Measurements from ENCODE around the gene CCDC27.

DNA sequence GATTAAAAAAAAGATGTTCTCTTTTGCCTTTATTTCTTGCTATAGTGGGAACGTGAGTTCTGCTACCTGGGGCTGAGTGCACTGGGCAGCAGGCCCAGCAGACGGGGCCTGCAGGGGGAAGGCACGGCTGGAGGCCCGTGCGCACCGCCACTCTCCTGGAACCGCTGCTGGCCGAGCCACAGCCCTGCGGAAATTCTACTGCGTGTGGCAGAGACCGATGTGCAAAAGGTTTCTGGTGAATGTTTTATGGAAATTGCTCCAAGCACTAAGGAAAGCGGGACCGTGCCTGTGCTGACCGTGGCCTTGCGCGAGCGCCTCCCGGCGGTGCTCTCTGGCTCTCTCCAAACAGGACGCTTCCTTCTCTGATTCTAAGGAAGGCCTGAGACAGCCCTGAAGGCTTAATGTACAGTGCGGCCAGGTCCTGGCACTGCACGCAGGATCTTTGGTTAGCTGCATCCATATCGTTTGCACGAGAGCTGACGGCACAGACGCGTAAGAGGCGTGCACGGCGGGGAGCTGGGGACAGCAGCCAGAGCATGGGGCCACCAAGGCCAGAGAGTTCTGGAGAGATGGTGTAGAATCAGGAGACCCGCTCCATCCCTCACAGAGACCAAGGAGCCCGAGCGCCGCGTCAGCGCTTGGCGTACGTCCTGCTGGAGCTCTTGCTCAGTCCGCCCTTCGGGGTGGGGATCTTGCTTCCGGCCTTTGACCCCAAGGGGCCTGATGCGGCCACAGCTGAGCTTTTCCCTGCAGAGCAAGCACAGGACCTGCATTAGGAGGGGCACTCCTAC is 62.7 kb downstream of the CCDC27 start:
- TF ChIP-seq POLR2A (IDR thresholded peaks at IDR 0.05; ENCODE audit: low read length) (no peak), GATA1 (IDR thresholded peaks at IDR 0.05; ENCODE audit: low read depth, low read length) (no peak)
